A549 (cell line): ENCODE measurements around the gene UBC. TPM values are rescaled to one million over a fixed set of nuclear protein-coding genes. Genes with fewer than 3 reads are reported as not detected.

ENCODE experiments used
- ATAC-seq, 2 experiments: fragments of 200-7000 bp in 1 of 2; fragments of >200 bp in 1 of 2; cut with Nextera tagmentation in 1 of 2; cut with Tn5 transposase in 1 of 2; 3 replicates each; pipeline versions ENCODE4 v1.8.0 to v1.9.1; 2018 to 2020; ENCODE audit warnings: mild to moderate bottlenecking in 1 of 2, moderate library complexity in 1 of 2
- CTCF ChIA-PET: fragments of 300-600 bp; sonication (Branson Sonifier 250); formaldehyde crosslinking; extraction: SDS; loops from one replicate; lab custom pipeline; 2021; ENCODE audit warnings: antibody characterized with exemption, inconsistent platforms; lab: Yijun Ruan, JAX
- POLR2A ChIA-PET: fragments of 350-600 bp; formaldehyde crosslinking; extraction: SDS; loops from one replicate; lab custom pipeline; 2021; ENCODE audit warnings: antibody characterized with exemption, inconsistent platforms; lab: Yijun Ruan, JAX
- DNase-seq, 2 experiments: peaks; one replicate each; pipeline versions ENCODE4 v3.0.0 to v3.0.0-alpha.2; 2011 to 2016; ENCODE audit warnings: low read depth in 1 of 2, low spot score in 1 of 2
- FAIRE-seq: peaks from 2 replicates; lab custom pipeline; 2011; peaks lifted over from hg19 to GRCh38; lab: Jason Lieb, UNC
- H3K27ac ChIP-seq, 2 experiments: fragments of >200 bp; sonication (Bioruptor Twin); formaldehyde crosslinking; 3 replicates each; pipeline ENCODE4 v1.5.1; 2016 to 2017
- H3K4me1 ChIP-seq: fragments of >200 bp; sonication (Bioruptor Twin); formaldehyde crosslinking; 3 replicates; pipeline ENCODE4 v1.6.1; 2016
- H3K4me2 ChIP-seq: fragments of >200 bp; sonication (Bioruptor Twin); formaldehyde crosslinking; 3 replicates; pipeline ENCODE4 v1.6.1; 2016
- H3K4me3 ChIP-seq: fragments of >200 bp; sonication (Bioruptor Twin); formaldehyde crosslinking; 3 replicates; pipeline ENCODE4 v1.5.1; 2016
- H3K9me3 ChIP-seq: fragments of >200 bp; sonication (Bioruptor Twin); formaldehyde crosslinking; 3 replicates; pipeline ENCODE4 v1.6.1; 2016
- BHLHE40 ChIP-seq: IDR thresholded peaks from 2 replicates; pipeline ENCODE4 v1.6.1; 2012; ENCODE audit warnings: low read depth, low read length, inconsistent platforms
- CBX2 ChIP-seq: fragments of 200-600 bp; sonication (generic); IDR thresholded peaks from 2 replicates; pipeline ENCODE4 v1.6.1; 2016; ENCODE audit warnings: low read depth, mild to moderate bottlenecking, borderline replicate concordance
- CEBPB ChIP-seq, 2 experiments: fragments of >200 bp in 1 of 2; sonication (Bioruptor Twin) in 1 of 2; formaldehyde crosslinking in 1 of 2; IDR thresholded peaks; 2 replicates each; pipeline ENCODE4 v1.6.1; 2012 to 2016
- EHF ChIP-seq: fragments of 250-450 bp; sonication (Bioruptor Pico); IDR thresholded peaks from 2 replicates; pipeline ENCODE4 v1.5.0; 2020; ENCODE audit warnings: mild to moderate bottlenecking
- ESRRA ChIP-seq: fragments of 150-350 bp; IDR thresholded peaks from 2 replicates; pipeline ENCODE4 v1.6.1; 2014; ENCODE audit warnings: mild to moderate bottlenecking, low read length, borderline replicate concordance
- FOSL2 ChIP-seq, 2 experiments: fragments of 450-650 bp in 1 of 2; fragments of >200 bp in 1 of 2; sonication (Bioruptor Twin) in 1 of 2; formaldehyde crosslinking; IDR thresholded peaks; 2 replicates each; pipeline versions ENCODE4 v1.5.0 to v1.6.1; 2016 to 2020; ENCODE audit warnings: mild to moderate bottlenecking in 1 of 2, moderate library complexity in 1 of 2
- JUN ChIP-seq, 2 experiments: fragments of >200 bp; sonication (Bioruptor Twin); formaldehyde crosslinking; IDR thresholded peaks; 2 replicates in 1 of 2; 3 replicates in 1 of 2; pipeline ENCODE4 v1.6.1; 2016 to 2017
- MYC ChIP-seq: IDR thresholded peaks from 2 replicates; pipeline ENCODE4 v1.6.1; 2012; ENCODE audit warnings: mild to moderate bottlenecking, inconsistent platforms, low read length, improper control_type of control experiment, borderline replicate concordance
- NFE2L2 ChIP-seq: fragments of 150-350 bp; conservative IDR thresholded peaks from 2 replicates; pipeline ENCODE4 v1.6.1; 2014; ENCODE audit warnings: low read length
- NPAS2 ChIP-seq: fragments of 250-450 bp; sonication (Bioruptor Pico); IDR thresholded peaks from 2 replicates; pipeline ENCODE4 v1.8.0; 2022; ENCODE audit warnings: mild to moderate bottlenecking, moderate library complexity, borderline replicate concordance
- SREBF2 ChIP-seq: fragments of 450-650 bp; IDR thresholded peaks from 2 replicates; pipeline ENCODE4 v1.6.1; 2014; ENCODE audit warnings: mild to moderate bottlenecking, moderate library complexity
- TFCP2L1 ChIP-seq: fragments of 250-450 bp; sonication (Bioruptor Pico); IDR thresholded peaks from 2 replicates; pipeline ENCODE4 v1.5.0; 2021; ENCODE audit warnings: mild to moderate bottlenecking
- TP53 ChIP-seq: fragments of 250-450 bp; sonication (Bioruptor Pico); IDR thresholded peaks from 2 replicates; pipeline ENCODE4 v1.5.0; 2021; ENCODE audit warnings: mild to moderate bottlenecking, moderate library complexity
- ZFP36 ChIP-seq: fragments of 450-650 bp; IDR thresholded peaks from 2 replicates; pipeline ENCODE4 v1.6.1; 2014; ENCODE audit warnings: borderline replicate concordance; ENCODE audit not compliant: partially characterized antibody
- WGBS: methylation state at CpG from one replicate; pipeline ENCODE4 v1.1.6; 2017; ENCODE audit errors: missing lambda C conversion rate; 5-methylcytosine and 5-hydroxymethylcytosine counted together
- polyA plus RNA-seq, 4 experiments: library from polyadenylated mRNA; depleted of rRNA in 3 of 4; stranded (reverse); fragments of >200 nt; fragmentation: RNase III in 1 of 4; extraction: RNeasy Plus Mini Kit Qiagen cat#74134 plus additional on column Dnase treatment in 1 of 4; gene quantifications; 2 replicates in 3 of 4; 3 replicates in 1 of 4; pipeline ENCODE4 v1.2.3, GENCODE V29; 2011 to 2017
- TF ChIP-seq, protein P1 (sequence below): IDR thresholded peaks from 2 replicates; pipeline ENCODE4 v1.6.1; 2012; ENCODE audit warnings: low read depth, borderline replicate concordance
- TF ChIP-seq, protein P2 (sequence below): fragments of 250-450 bp; sonication (Bioruptor Pico); IDR thresholded peaks from 2 replicates; pipeline ENCODE4 v1.5.0; 2021; ENCODE audit warnings: mild to moderate bottlenecking, moderate library complexity, borderline replicate concordance
- TF ChIP-seq, protein P3 (sequence below): IDR thresholded peaks from 2 replicates; pipeline ENCODE4 v1.6.1; 2012
- TF ChIP-seq, protein P4 (sequence below): fragments of >200 bp; sonication (Bioruptor Twin); formaldehyde crosslinking; IDR thresholded peaks from 2 replicates; pipeline ENCODE4 v1.6.1; 2016

The UBC gene
- polyA plus RNA-seq, 2 of the 4 experiments (the other 2 are of a cell fraction) = 993 to 2,000 TPM

DNA sequence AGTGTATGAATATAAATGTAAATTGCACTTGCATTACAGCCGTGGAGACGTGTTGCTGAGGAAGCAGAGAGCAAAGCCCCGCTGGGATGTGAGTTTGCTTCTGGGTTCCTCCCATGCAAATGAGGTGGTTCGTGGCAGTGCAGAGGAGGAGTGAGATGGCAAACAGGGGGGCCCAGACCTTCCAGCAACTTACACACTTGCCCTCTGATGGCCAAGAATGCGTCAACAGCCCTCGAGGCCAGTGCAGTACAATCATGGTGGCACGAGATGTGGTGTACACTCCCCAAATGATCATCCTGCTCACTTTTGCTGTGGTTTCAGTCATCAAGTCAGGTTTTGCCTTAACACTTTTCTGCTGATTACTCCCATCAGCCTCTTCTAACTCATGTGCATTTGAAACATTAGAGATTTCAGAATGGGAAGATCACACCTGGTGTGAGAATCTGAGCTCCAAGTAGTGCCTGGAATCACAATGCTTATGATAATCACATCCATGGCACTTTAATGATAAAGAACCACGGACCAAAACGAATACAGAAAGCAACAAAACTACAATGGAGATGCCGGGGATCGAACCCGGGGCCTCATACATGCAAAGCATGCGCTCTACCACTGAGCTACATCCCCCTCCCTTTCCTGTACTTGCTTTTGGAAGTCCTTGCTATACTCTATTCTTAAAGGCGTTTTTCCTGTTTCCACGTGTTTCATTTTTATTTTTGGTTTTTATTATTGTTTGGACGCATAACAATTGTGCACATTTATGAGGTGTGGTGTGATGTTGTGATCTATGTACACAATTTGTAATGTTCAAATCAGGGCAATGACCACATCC, 7.0 kb upstream of the UBC start:
- DNase-seq (peak in 1 of 2 experiments; percentile 78), ATAC-seq (peak in 1 of 2 experiments; percentile 28; a peak in 3 of 6 replicates), FAIRE-seq (no peak)
- Histone ChIP-seq H3K9me3 (no peaks in the 10 kb centered on the region), H3K4me1 (peaks cover 72% of the 10 kb centered on the region), H3K27ac (peak overlapping the region; percentile 97 to 98), H3K4me3 (peak overlapping the region; percentile 41), H3K4me2 (peak overlapping the region; percentile 94)
- WGBS = 17% methylated on average over 16 of the region's 16 CpGs
- POLR2A ChIA-PET = interaction anchor here (1.0 to 1.7 kb wide), 2 partner anchors 12 to 19 kb away, joined by 7 read pairs; no protein-coding TSS in a partner anchor
- TF ChIP-seq ESRRA (0 out of 2 replicates have a peak, but pooled peaks have one; percentile 15), NFE2L2 (no peak), EHF (CRISPR knock-in tag) (no peak), SREBF2 (peak; percentile 81), CEBPB (IDR thresholded peaks at IDR 0.05) (peak in 1 of 2 experiments; percentile 53; a peak in 1 of 4 replicates), CBX2 (no peak), FOSL2 (IDR thresholded peaks at IDR 0.05) (no peak), FOSL2 (CRISPR knock-in tag; IDR thresholded peaks at IDR 0.05) (0 out of 2 replicates have a peak, but pooled peaks have one; percentile 2), BHLHE40 (no peak), TFCP2L1 (CRISPR knock-in tag) (0 out of 2 replicates have a peak, but pooled peaks have one; percentile 8), TP53 (CRISPR knock-in tag) (0 out of 2 replicates have a peak, but pooled peaks have one; percentile 33), NPAS2 (CRISPR knock-in tag) (no peak), JUN (IDR thresholded peaks at IDR 0.05) (peak in 1 of 2 experiments; percentile 45; a peak in 1 of 5 replicates), MYC (peak; percentile 82), ZFP36 (no peak)
- TF ChIP-seq, protein P1, sequence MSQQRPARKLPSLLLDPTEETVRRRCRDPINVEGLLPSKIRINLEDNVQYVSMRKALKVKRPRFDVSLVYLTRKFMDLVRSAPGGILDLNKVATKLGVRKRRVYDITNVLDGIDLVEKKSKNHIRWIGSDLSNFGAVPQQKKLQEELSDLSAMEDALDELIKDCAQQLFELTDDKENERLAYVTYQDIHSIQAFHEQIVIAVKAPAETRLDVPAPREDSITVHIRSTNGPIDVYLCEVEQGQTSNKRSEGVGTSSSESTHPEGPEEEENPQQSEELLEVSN = peak; percentile 10; the same call in 1 of the 2 replicates
- TF ChIP-seq, protein P2, sequence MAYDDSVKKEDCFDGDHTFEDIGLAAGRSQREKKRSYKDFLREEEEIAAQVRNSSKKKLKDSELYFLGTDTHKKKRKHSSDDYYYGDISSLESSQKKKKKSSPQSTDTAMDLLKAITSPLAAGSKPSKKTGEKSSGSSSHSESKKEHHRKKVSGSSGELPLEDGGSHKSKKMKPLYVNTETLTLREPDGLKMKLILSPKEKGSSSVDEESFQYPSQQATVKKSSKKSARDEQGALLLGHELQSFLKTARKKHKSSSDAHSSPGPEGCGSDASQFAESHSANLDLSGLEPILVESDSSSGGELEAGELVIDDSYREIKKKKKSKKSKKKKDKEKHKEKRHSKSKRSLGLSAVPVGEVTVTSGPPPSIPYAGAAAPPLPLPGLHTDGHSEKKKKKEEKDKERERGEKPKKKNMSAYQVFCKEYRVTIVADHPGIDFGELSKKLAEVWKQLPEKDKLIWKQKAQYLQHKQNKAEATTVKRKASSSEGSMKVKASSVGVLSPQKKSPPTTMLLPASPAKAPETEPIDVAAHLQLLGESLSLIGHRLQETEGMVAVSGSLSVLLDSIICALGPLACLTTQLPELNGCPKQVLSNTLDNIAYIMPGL (CRISPR knock-in tag) = peak; percentile 63; the same call in 1 of the 2 replicates
- TF ChIP-seq, protein P3, sequence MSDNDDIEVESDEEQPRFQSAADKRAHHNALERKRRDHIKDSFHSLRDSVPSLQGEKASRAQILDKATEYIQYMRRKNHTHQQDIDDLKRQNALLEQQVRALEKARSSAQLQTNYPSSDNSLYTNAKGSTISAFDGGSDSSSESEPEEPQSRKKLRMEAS = peak; percentile 89
- TF ChIP-seq, protein P4, sequence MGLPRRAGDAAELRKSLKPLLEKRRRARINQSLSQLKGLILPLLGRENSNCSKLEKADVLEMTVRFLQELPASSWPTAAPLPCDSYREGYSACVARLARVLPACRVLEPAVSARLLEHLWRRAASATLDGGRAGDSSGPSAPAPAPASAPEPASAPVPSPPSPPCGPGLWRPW = no peak
- CTCF ChIA-PET = interaction anchor here (0.6 to 14.3 kb wide), 4 partner anchors 12 to 18 kb away, joined by 3 to 207 read pairs (median 96); no protein-coding TSS in a partner anchor

DNA sequence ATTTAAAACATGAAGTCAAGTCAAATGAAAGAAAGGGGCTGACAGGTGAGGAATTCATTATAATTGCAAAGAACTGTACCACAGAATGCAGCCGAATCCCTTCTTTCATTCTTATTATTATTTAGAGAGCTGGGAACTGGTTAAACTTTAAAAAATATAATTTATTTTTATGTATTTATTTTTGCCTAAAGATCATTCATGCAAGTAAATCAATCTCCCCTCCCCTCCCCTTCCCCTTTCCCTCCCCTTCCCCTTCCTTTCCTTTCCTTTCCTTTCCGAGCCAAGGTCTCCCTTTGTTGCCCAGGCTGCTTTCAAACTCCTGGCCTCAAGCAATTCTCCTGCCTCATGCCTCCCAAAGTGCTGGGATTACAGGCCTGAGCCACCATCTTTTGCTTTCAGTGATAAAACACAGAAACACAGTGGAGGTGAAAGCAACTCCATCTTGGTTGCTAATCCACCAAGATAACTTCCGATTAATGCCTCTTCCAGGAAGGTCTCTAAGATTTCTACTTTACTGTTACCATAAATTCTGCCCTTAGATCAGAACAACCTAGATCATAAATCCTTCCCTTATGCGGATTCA, 6.0 kb upstream of the UBC start:
- H3K4me2 ChIP-seq = peak overlapping the region; percentile 94
- TF ChIP-seq CBX2 = no peak
- peak; percentile 68 for TF ChIP-seq ZFP36
- TF ChIP-seq, all 56 proteins: peak for 1
- Histone ChIP-seq H3K4me3 (peak overlapping the region; percentile 39), H3K4me1 (peaks cover 72% of the 10 kb centered on the region), H3K9me3 (no peaks in the 10 kb centered on the region), H3K27ac (peak overlapping the region; percentile 97 to 98)
- WGBS = 77% methylated on average over 4 of the region's 4 CpGs
- FAIRE-seq = no peak
- CTCF ChIA-PET = interaction anchor here (1.0 to 14.3 kb wide), 6 partner anchors 11 to 112 kb away, joined by 3 to 207 read pairs (median 24); no protein-coding TSS in a partner anchor
- no peak for ATAC-seq
- no peak for DNase-seq
- POLR2A ChIA-PET = interaction anchor here (2.4 to 3.5 kb wide), 2 partner anchors 12 to 19 kb away, joined by 15 to 41 read pairs; no protein-coding TSS in a partner anchor
